ENCODE results near the gene ZC2HC1C.

Gene ZC2HC1C, protein sequence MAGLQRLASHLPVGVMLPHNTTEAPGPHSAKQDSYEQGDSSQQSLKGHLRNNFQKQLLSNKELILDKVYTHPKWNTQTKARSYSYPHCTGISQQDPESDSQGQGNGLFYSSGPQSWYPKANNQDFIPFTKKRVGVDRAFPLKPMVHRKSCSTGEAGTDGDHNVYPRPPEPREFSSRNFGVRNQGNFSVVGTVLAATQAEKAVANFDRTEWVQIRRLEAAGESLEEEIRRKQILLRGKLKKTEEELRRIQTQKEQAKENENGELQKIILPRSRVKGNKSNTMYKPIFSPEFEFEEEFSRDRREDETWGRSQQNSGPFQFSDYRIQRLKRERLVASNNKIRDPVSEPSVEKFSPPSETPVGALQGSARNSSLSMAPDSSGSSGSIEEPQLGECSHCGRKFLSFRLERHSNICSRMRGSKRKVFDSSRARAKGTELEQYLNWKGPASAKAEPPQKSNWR
- 0.05 to 5.4 (median 0.58) reads per million in 17 experiments for total RNA-seq

DNA sequence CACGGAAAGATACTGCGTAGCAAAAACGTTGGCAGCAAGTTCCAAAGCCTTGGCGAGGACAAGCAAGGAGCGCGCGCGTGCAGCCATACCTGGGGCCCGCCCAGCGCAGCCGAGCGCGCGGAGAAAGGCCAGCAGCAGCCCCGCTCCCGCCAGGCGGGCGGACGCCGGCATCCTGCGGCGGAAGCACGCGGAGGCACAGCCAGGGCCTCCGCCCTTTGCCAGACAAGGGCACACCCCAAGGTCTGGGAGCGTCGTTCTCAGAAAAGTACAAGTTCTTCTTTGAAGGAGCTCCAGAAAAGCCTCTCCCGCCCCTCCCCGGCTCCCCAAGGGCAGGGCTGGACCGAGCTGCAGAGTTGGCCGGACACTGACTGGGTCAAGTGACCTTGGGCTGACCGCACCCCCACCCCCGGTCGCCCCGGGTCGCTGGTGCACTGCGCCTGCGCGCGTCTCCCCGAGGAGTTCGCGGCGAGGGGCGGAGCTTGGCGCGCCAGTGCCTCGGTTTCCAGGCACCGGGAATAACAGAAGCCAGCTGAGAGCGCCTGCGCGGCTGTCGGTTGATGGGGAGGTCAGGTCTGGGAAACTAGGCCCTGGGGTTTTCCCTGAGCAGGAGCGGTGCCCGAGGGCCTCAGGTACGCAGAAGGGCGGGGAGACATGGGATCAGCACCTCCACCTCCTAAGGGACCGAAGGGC, at the start of gene ZC2HC1C:
ZC2HC1C (plus strand) TSS at position 521 of the 690 bp plus-strand sequence. CDS start 933 bp downstream, outside the sequence.
- DNase-seq: peak; percentile 93 to 97 (median 95)

DNA sequence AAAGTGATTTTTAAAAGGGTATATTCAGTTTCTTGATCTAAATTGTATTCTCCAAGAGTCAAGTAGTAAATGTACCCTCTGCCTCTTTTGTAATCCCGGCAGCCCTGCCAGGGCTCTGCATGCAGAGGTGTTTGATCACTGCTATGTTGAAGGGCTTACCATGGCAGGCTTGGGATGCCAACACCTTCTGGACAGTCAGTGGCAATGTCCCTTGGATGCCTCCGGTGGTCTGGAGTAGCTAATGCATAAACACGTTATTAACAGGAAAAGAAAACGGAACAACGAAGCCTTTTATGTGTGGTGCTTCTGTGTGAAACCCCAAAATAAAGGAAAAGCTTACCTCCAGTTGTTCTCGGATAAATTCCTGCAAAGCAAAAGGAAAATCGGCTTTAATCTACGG, 46.8 kb upstream of the ZC2HC1C start:
- peak in 3 of 4 experiments; percentile 30 to 39 (median 33) for DNase-seq

DNA sequence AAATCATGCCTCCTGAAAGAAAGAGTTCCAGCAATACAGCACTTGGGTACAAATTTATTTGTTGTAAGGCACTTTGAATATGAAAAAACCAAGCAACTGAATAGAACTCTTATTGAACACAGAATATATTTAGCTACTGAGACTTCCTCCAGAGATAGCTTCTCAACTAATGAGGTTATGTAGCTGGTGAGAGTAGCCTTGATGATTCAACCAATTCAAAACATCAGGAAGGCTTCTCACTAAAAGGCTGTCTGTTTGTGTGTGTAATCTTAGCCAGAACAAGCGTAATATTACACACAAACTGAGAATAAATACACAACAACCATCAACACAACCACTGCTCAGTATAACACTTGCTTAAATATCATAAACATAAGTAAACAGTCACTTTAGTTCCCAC, 46.3 kb upstream of the ZC2HC1C start:
- DNase-seq: no peak

DNA sequence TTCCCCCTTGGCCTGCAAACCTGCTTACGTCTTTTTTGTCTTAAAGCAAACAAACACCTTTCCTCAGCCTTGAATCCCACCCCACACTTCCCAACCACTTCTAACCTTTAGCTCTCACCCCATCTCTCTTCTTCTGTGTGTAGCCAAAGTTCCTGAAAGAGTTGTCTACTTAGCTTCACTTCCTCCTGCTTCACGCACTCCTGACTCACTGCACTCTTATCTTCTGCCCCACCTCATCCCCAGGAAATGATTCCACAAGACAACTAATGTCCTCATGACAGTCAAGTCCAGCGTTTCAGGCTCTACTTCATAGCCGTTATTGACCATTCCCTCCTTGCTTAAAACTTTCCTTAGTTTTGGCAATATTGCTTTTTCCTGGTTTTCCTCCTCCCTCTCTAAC, 44.4 kb upstream of the ZC2HC1C start:
- peak; percentile 56 to 74 (median 66) for DNase-seq

DNA sequence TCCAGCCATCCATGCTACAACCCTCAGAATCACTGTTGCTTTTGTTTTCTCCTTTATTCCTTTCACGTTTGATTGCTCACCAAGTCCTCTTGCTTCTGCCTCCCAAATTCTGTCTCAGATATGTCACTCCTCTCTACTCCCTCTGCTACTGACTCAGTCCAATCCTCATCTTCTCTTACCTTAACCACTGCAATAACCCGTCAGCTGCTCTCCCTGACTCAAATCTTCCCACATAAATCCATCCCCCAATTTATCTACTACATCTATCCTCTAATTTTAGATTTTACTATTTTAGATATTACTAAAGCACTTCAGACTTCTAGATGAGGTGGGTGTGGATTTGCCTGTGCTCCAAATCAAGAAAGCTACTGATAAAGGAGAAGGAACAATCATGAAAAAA, 43.6 kb upstream of the ZC2HC1C start:
- DNase-seq: peak in 3 of 4 experiments; percentile 7 to 39 (median 17)

DNA sequence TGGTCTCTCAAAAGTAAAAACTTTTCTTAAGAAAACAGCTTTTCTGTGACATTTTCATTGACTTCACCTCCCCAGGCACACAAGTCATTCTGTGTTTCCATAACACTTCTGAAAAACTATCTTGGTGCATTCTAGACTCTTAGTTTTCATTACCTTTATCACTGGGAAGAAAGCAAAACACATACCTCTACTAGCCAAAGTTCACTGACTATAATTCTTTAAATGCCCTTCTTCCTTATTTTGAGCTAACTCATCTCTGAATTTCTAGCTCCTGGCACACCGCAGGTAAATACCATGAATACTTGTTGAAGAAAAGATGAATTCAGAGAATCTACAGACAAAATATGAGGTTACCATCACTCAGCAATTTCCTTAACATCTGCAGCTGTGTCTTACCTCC, 39.3 kb upstream of the ZC2HC1C start:
- DNase-seq: no peak

DNA sequence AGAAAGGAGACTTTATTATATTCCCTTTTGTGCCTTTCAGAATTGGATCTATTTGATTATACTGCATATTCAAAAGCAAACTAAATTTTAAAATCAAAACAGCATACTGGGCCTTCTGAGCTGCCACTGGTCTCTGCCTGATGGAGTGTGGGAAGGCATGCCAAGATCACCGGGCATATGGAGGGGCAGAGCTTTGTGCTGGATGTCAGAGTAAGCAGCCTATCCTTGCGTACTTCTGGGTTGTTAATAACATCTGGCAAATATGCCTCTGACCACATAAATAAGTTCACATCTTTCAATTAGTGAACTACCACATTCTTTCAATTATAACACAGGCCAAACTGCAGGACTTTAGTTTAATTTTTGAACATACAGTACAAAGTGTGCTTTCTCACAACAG, 36.5 kb upstream of the ZC2HC1C start:
- no peak for DNase-seq

DNA sequence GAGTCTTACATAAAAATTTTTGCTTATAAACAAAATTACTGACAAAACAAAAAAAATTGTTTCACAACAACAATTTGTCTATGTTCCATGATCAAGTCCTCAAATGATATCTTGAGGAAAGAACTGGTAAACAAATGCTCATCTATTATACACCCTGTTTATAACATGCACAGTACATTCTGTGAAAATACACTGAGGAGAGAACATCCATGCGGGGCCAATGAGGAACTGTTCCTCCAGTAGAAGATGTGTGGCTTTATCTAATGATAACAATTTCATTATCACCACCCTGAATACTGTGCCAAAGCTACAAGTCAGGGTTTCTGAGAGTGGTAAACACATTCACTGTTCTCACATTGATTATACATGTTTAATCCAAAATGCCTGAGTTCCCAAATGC, 28.9 kb upstream of the ZC2HC1C start:
- DNase-seq: no peak

DNA sequence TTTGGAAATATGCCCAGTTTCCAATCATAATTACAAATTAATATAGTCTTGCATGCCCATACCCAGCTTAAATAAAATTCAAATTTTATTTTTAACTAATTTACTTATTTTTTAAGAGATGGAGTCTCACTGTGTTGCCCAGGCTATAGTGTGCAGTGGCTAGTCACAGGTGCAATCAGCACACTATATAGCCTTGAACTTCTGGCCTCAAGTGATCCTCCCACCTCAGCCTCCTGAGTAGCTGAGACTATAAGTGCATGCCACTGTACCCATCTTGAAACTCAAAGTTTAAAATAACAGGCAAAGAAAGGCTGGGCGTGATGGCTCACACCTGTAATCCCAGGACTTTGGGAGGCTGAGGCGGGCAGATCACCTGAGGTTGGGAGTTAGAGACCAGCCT, 28.5 kb upstream of the ZC2HC1C start:
- DNase-seq: no peak

DNA sequence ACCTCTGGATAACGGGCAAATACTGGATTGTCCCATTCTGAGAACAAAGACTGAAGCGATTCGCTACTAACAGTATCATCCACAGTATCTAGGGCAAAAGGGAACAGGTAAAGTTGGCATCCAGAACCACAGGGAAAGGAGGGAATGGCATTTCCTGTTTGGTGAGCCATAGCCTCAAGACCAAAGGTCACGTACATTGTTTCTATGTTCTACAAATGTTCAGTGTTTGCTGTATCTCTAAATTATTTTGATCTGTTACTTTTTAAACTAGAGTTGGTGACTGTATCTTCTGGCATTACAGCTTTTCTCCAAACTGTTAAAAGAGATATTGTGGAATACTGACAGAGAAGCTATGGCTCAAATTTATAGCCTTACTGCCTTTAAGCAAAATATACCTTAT, 27.8 kb upstream of the ZC2HC1C start:
- no peak for DNase-seq

DNA sequence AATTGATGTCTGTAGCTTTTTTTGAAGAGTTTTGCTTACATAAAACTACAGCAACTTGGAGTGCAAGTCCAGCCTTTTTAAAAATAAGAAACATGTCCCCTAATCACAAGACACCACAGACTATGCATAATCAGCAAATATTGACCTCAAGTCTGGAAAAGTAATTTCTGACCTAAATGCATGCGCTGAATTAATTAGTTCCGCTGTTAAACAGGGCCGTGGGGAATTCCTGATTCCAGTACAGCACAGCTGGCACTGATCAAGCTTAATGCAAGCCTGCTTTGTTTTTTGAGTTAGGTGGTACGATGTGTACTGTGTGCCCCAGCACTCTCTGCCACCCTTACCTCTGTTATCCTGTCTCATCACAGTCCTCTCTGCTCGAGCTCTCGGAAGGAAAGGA, 27.4 kb upstream of the ZC2HC1C start:
- no peak for DNase-seq

DNA sequence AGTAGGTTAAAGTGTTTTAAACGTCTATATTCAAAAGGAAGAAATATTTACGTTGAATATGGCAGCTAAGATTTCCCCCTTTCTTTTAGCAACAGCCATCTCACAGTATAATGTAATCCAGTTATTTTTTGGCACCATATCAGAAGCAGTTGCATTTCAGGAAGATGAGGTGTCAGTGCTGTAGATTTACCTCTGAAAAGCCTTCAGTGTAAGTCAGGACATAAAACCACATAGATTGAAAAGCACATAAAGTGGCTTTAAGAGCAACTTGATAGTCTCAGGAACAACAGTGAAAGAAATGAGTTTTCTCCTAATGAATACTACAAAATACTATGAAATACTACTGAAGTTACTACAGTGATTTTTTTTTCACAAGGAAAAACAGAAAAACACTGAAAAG, 25.1 kb upstream of the ZC2HC1C start:
- no peak for DNase-seq

DNA sequence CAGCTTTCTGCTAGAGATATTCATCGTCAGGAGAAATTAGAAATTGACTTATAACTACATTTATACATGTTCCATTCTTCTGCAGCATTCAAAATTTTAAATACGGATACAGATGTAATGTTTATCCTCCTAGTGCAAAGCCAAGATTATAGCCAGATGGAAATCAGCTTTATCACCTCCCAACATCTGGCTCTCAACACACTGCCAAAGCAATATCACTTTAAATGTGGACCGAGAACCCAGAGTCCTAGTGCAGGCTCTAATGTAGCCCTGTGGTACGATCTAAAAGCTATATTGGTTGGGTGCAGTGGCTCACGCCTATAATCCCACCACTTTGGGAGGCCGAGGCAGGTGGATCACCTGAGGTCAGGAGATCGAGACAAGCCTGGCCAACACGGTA, 24.7 kb upstream of the ZC2HC1C start:
- DNase-seq: no peak

DNA sequence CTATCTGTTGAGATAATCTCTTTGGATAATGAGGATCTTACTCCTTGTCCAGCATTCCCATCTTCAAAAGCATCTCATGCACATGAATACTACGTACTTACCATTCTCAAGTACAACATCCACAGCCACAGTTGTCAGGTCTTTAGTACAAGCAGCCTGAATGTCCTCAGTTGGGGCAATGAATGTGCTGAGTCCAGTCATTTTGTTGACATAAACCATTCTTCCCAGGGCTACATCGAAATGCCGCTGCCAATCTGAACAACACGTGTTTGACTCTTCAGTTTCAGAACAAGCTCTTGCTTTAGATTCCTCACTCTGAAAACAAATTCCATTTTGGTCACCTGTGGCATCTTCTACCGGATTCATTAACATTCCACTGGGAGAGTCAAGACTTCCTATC, 23.2 kb upstream of the ZC2HC1C start:
- no peak for DNase-seq

DNA sequence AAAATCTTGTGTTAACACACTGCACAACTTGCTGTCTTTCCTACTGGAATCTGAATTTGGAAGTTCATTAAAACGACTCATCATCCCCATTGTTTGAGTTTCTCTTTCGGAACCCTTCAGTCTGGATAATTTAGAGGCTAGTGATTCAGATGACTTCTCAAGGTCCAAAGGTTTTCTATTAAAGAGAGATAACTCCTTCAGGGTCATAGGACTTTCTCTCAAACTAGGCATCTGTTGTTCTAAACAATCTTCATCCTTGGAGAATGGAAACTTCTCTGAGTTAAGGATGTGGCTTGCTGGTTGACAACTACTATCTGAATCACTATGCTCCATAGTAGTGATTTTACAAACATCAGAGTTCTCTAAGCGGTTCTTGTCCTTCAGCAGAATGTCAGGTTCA, 22.5 kb upstream of the ZC2HC1C start:
- DNase-seq: no peak

DNA sequence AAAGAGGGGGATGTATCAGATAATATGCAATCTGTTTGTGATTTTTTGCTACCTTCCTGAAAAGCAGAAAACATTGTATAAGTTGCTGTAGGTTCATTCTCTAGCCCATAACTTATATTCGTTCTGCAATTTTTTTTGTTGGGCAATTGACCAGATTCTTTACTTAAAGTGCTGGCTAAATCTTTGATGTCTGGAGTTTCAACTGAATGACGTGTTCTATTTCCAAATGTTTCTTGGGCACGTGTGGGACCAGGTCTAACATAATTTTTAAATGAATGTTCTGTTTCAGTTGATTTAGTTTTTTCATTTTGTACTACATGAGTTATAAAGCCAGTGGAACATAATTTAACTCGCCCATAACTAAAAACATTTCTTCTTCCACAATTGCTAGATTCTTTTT, 21.9 kb upstream of the ZC2HC1C start:
- DNase-seq: no peak

DNA sequence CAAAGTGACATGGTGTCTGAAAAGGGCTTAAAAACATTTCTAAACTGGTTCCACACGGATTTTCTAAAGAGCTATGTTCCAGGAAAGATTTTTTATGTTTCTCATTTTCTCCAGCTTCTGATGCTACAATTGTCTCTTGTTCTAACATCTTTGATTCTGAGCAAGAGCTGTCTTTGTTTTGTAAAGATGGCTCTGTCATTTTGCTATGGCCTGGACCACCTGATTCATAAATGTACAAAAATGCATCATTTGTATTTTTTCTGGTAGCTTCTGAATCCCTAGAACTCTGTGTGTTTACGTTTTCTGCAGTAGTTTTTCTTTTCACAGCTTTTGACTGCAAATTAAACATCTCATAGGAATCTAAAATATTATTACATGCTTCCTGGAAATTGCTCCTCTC, 21.3 kb upstream of the ZC2HC1C start:
- DNase-seq: no peak

DNA sequence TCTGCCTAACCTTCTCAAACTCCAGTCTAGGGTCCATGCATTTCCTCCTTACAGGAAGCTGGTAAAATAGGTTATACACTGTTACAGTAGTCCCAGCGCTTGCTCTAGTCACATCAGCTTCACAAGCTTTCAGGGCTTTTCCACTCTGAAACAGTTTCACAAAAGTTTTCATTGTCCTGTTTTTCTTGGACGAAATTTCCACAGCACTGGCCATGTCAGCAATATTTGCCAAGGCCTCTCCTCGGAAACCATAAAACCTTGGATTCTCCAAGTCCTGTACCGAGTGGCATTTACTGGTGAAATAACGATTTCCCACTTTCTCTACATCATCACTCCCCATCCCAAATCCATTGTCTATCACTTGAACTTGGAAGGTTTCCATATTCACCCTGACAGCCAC, 20.3 kb upstream of the ZC2HC1C start:
- no peak for DNase-seq

DNA sequence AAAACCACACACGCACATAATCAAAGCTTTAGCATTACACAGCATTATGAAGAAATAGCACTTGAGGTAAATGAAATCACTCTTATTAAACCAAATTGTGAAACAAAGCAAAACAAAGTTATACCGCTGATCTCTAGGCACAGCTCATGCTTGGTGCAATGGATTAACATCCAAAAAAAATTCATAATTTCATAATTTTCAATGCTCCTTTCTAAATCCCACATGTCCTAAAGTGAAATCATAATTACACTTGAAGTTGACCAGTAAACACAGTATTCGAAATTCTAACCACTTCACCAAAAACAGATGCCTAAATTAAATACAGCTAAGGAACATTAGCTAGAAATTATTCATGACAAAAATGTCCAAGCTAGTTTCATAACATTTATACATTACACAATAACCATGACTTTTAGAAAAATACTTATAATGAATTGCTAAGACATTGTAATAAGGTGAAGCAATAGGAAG, 19.7 kb upstream of the ZC2HC1C start:
- DNase-seq: peak in 2 of 4 experiments; percentile 29 to 63

DNA sequence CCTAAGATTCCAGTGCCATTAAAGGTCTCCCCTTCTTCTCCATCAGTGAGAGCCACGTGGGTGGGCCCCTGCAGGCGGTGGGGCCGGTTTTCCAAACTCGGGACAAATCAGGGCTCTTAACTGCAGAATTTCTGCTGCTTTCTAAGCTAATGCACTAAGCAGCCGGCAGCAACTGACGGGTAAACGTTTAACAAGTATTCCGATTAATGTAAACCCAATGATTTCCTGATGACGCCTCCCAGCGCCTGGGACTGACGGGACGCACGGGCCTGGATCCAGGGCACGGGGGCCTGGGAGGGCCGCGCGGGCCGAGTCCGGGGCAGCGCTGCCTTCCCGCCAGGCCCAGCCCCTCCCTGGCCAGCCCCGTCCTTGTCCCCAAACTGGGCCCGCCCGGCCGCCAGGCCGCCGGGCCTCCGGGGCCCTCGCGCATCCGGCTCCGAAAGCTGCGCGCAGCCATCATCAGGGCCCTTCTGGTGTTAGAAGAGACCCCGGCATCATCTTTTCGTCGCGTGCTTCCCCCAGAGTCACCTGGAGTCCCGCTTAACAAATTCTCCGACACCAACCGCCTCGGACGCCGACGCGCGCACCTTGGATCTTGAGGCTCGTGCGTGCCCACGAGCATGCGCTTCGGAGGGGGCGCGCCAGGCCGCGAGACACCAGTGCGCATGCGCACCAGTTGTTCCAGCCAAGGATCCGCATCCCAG, 18.4 kb upstream of the ZC2HC1C start, which contains the start of gene MLH3:
MLH3 (minus strand) TSS at position 616 of the 704 bp plus-strand sequence. CDS start 1,812 bp downstream, outside the sequence.
- peak; percentile 83 to 93 (median 89) for DNase-seq

DNA sequence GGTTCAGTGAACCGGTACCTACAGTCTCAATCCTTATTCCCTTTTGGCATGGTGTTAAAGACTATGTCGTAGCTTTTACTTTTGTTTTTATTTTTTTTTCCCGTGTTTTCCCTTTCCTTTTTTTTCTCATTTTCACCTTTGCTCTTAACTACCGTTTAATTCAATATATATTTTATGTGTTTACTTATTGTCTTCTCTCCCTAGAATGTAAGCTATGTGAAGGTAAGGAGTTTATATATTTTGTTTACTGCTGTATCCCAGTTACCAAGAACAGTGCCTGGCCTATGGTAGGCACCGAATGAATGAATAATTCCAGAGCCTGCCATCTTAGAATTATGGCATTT, 17.9 kb upstream of the ZC2HC1C start:
- DNase-seq: no peak

DNA sequence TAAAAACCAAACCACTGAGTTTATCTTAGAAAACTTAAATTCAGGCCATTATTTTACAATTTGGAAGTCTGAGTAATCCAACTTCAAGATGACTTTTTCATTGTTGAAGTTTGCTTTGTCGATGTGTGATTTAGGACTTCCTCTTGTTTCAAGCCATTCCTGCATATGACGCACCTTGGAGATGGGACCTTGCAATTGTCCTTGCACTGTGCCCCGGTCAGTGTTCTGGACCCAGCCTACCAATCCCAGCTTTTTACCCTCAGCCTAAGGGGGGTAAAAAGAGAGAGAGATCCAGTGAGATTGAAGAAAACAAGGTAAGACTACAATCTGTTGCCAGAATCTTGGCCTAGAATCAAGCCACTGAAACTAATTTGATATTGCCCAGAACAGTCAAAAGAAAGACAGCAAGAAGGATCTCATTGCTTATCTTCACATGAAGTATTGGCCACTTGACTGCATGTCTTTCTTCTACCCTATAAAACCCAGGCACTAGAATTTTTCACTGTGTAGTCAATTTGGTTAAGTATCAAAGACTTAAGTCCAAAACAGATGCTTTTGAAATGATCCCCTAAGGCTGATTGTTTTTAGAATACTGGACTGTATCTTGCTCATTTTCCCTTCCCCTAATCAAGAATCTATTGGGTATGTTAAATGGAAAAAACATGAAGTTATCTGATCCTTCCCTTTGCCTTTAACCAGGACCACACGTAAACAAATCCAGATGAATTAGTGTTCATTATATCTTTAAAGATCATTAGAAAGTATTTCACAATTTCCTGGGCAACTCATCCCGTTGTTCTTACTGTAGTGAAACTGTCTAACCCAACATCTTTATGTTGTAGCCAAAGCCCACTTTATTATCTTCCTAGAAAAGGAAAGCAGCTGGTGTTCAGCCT, 15.8 kb upstream of the ZC2HC1C start:
- no peak for DNase-seq
